Endothelial cell of umbilical vein (primary cell): Measurements from ENCODE around the gene LGI1. TPM values are rescaled to one million over a fixed set of nuclear protein-coding genes. Genes with fewer than 3 reads are reported as not detected.

Experiments
- BruUV-seq: library from RNA; stranded (reverse); fragments of 400-500 nt; replicated peaks from 2 replicates; lab custom pipeline; 2021; lab: Mats Ljungman, UMichigan
- CTCF ChIA-PET: fragments of 300-600, 350-600 bp; sonication (Branson Sonifier 250); formaldehyde crosslinking; loops from one replicate; lab custom pipeline; 2021; ENCODE audit warnings: antibody characterized with exemption, inconsistent platforms; lab: Charles Lee
- POLR2A ChIA-PET: fragments of 300-600, 350-600 bp; sonication (Branson Sonifier 250); formaldehyde crosslinking; loops from one replicate; lab custom pipeline; 2021; ENCODE audit warnings: antibody characterized with exemption, inconsistent platforms; lab: Charles Lee
- DNase-seq: peaks from one replicate; pipeline ENCODE4 v3.0.0-alpha.2; 2011; ENCODE audit warnings: low read depth, low spot score
- FAIRE-seq: peaks from 2 replicates; lab custom pipeline; 2011; peaks lifted over from hg19 to GRCh38; lab: Jason Lieb, UNC
- H2AFZ ChIP-seq: 2 replicates; pipeline ENCODE4 v1.6.0; 2012; ENCODE audit warnings: low read depth, low read length, control low read depth, inconsistent platforms
- H3K27ac ChIP-seq: 2 replicates; pipeline ENCODE4 v1.5.1; 2011; ENCODE audit warnings: low read depth, mild to moderate bottlenecking, control low read depth, low read length, moderate library complexity; ENCODE audit not compliant: insufficient read depth
- H3K27me3 ChIP-seq, 2 experiments: 2 replicates each; pipeline versions ENCODE4 v1.6.0 to v1.6.1; 2011; ENCODE audit warnings: low read length in 2 of 2, mixed read lengths in 1 of 2; ENCODE audit not compliant: control insufficient read depth in 2 of 2, insufficient read depth in 2 of 2
- H3K36me3 ChIP-seq, 2 experiments: 2 replicates in 1 of 2; 3 replicates in 1 of 2; pipeline ENCODE4 v1.5.1; 2011; ENCODE audit warnings: low read length in 2 of 2, mild to moderate bottlenecking in 1 of 2, moderate library complexity in 1 of 2; ENCODE audit not compliant: control insufficient read depth in 2 of 2, insufficient read depth in 2 of 2; ENCODE audit errors: extremely low read depth in 1 of 2
- H3K4me1 ChIP-seq: 3 replicates; pipeline ENCODE4 v1.5.1; 2011; ENCODE audit warnings: mild to moderate bottlenecking, low read length; ENCODE audit not compliant: control insufficient read depth, insufficient read depth; ENCODE audit errors: extremely low read depth
- H3K4me2 ChIP-seq: 2 replicates; pipeline ENCODE4 v1.6.1; 2011; ENCODE audit warnings: low read length, control low read depth, mixed read lengths; ENCODE audit not compliant: insufficient read depth
- H3K4me3 ChIP-seq, 3 experiments: fragments of 200-600 bp in 1 of 3; sonication (generic), shearing (Covaris generic) in 1 of 3; replicated peaks in 1 of 3; 2 replicates each; pipeline ENCODE4 v1.5.1; 2011 to 2016; ENCODE audit warnings: control low read depth in 3 of 3, low read length in 3 of 3, mild to moderate bottlenecking in 2 of 3, inconsistent platforms in 1 of 3, low read depth in 1 of 3, moderate library complexity in 1 of 3; ENCODE audit not compliant: insufficient read depth in 1 of 3
- H3K79me2 ChIP-seq: 2 replicates; pipeline ENCODE4 v1.6.0; 2012; ENCODE audit warnings: low read length, inconsistent platforms; ENCODE audit not compliant: control insufficient read depth, insufficient read depth
- H3K9ac ChIP-seq: replicated peaks from 2 replicates; pipeline ENCODE3; 2011; ENCODE audit warnings: low read length, control low read depth; ENCODE audit not compliant: insufficient read depth; ENCODE audit errors: extremely low read depth
- H3K9me1 ChIP-seq: replicated peaks from 3 replicates; pipeline ENCODE4 v1.6.0; 2011; ENCODE audit warnings: mild to moderate bottlenecking, low read length; ENCODE audit not compliant: control insufficient read depth, insufficient read depth; ENCODE audit errors: extremely low read depth
- H3K9me3 ChIP-seq: replicated peaks from 2 replicates; pipeline ENCODE4 v1.5.1; 2012; ENCODE audit warnings: low read length, inconsistent platforms; ENCODE audit not compliant: control insufficient read depth, insufficient read depth
- H4K20me1 ChIP-seq: replicated peaks from 2 replicates; pipeline ENCODE3; 2011; ENCODE audit warnings: mild to moderate bottlenecking, low read length; ENCODE audit not compliant: control insufficient read depth, insufficient read depth; ENCODE audit errors: extremely low read depth
- CTCF ChIP-seq, 2 donors: IDR thresholded peaks; 1 replicate in 1 of 2; 2 replicates in 1 of 2; pipeline ENCODE4 v1.5.1; 2011; ENCODE audit warnings: low read length in 2 of 2, mild to moderate bottlenecking in 2 of 2, moderate library complexity in 2 of 2, control low read depth in 1 of 2, inconsistent platforms in 1 of 2, low read depth in 1 of 2; ENCODE audit not compliant: insufficient read depth in 1 of 2; ENCODE audit errors: extremely low read depth in 1 of 2
- EZH2 ChIP-seq: IDR thresholded peaks from 2 replicates; pipeline ENCODE4 v1.6.1; 2012; ENCODE audit warnings: borderline replicate concordance, low read depth, mild to moderate bottlenecking, moderate library complexity, low read length, inconsistent platforms; ENCODE audit not compliant: severe bottlenecking
- FOS ChIP-seq: IDR thresholded peaks from 2 replicates; pipeline ENCODE4 v1.6.1; 2011; ENCODE audit warnings: mild to moderate bottlenecking, low read length, moderate library complexity, borderline replicate concordance; ENCODE audit not compliant: insufficient read depth
- GATA2 ChIP-seq: IDR thresholded peaks from 2 replicates; pipeline ENCODE4 v1.7.0; 2011; ENCODE audit warnings: low read depth, mild to moderate bottlenecking, moderate library complexity, mixed read lengths, low read length; ENCODE audit not compliant: insufficient read length, insufficient read depth
- JUN ChIP-seq: IDR thresholded peaks from 2 replicates; pipeline ENCODE4 v1.6.1; 2011; ENCODE audit warnings: borderline replicate concordance, low read depth; ENCODE audit not compliant: insufficient read length, insufficient read depth
- MAX ChIP-seq: IDR thresholded peaks from 2 replicates; pipeline ENCODE4 v1.6.1; 2011; ENCODE audit not compliant: insufficient read depth, insufficient read length
- MYC ChIP-seq: IDR thresholded peaks from one replicate; pipeline ENCODE4 v1.6.1; 2011; ENCODE audit warnings: mild to moderate bottlenecking, low read depth, low read length
- POLR2A ChIP-seq: IDR thresholded peaks from 2 replicates; pipeline ENCODE4 v1.6.1; 2012; ENCODE audit warnings: low read depth, mild to moderate bottlenecking, control low read depth, low read length
- POLR2AphosphoS5 ChIP-seq: IDR thresholded peaks from 2 replicates; pipeline ENCODE4 v1.6.1; 2012; ENCODE audit warnings: low read depth, mild to moderate bottlenecking, control low read depth, low read length, moderate library complexity; ENCODE audit not compliant: insufficient read depth
- dilution Hi-C: fragments of 300-500 bp; cut with MboI; formaldehyde crosslinking; loops from one replicate; pipeline ENCODE4 v1.15.0; 2019; ENCODE audit warnings: low sequenced_read_pairs; ENCODE audit not compliant: extremely low pct_ligation_motif_present
- intact Hi-C: fragments of 100-400 bp; cut with micrococcal nuclease; formaldehyde crosslinking; loops from one replicate; pipeline ENCODE4 v1.10.0; 2022
- polyA plus RNA-seq, 4 experiments: library from polyadenylated mRNA; depleted of rRNA in 3 of 4; stranded (reverse) in 3 of 4; unstranded in 1 of 4; fragments of >200 nt; gene quantifications; 2 replicates each; pipeline versions ENCODE4 v1.2.1 to v1.2.3, GENCODE V29; 2011 to 2012; ENCODE audit warnings: missing spikeins in 1 of 4
- total RNA-seq: library from RNA; stranded (reverse); gene quantifications from 2 replicates; pipeline ENCODE4 v1.2.3, GENCODE V29; 2021

The LGI1 gene
- total and polyA plus RNA-seq, 2 donors (not counting 3 experiments of a cell fraction or from before 2014, with no cell fraction given): not detected

- Histone ChIP-seq H3K9me3 (no peaks in the 10 kb centered on the region), H3K9me1 (no peaks in the 10 kb centered on the region), H3K4me2 (no peak overlapping the region), H4K20me1 (no peaks in the 10 kb centered on the region), H3K9ac (no peak overlapping the region), H3K27me3 (peaks cover 0 to 9% of the 10 kb centered on the region in 2 experiments), H3K4me1 (no peaks in the 10 kb centered on the region), H2AFZ (no peak overlapping the region), H3K27ac (no peak overlapping the region), H3K79me2 (no peaks in the 10 kb centered on the region), H3K4me3 (no peak overlapping the region), H3K36me3 (no peaks in the 10 kb centered on the region)
- dilution Hi-C loops: no loop called here
- BruUV-seq: no TSS peak
- TF ChIP-seq EZH2 (no peak), CTCF (IDR thresholded peaks at IDR 0.05; ENCODE audit: extremely low read depth in 1 of 2, insufficient read depth in 1 of 2, low read depth in 1 of 2, low read length in 2 of 2) (no peak), MYC (no peak), POLR2A (no peak), JUN (no peak), POLR2AphosphoS5 (no peak), MAX (no peak), FOS (no peak), GATA2 (no peak)
- POLR2A ChIA-PET: no interaction called here
- CTCF ChIA-PET: no interaction called here
- DNase-seq (no peak), FAIRE-seq (no peak)
- intact Hi-C loops: no loop called here
These were observed 47.3 kb upstream of the LGI1 start for GRCh38 chr10:93710333-93710909.
